ENCODE results near the gene PLA2G2A. TPM values are rescaled to one million over a fixed set of nuclear protein-coding genes. Genes with fewer than 3 reads are reported as not detected.
"Not testable (repeated sequence)": the region's sequence is repeated elsewhere in the genome, so short reads cannot be mapped to it uniquely, and the experiment has no call there.

Gene PLA2G2A
- polyA plus RNA-seq (ENCODE audit: insufficient read length in 10 of 10): 1 to 10 TPM in 9 of 10 donors, under 1 TPM in 1; 0.77 to 7.2 (median 1.7) TPM
- long read RNA-seq, donor 1, partial matches to known transcripts: 0 of 1 reads
- long read RNA-seq, donor 1, other reads (novel, unspliced or antisense): 0 of 1 reads
- long read RNA-seq, donor 2: 0 reads
- long read RNA-seq, donor 3: 0 reads
- long read RNA-seq, donor 4, partial matches to known transcripts: 0 of 1 reads
- long read RNA-seq, donor 4, other reads (novel, unspliced or antisense): 0 of 1 reads
- long read RNA-seq, donor 5: 0 reads
- long read RNA-seq, donor 6, partial matches to known transcripts: 0 of 3 reads
- long read RNA-seq, donor 6, other reads (novel, unspliced or antisense): 0 of 3 reads
- long read RNA-seq, donor 7: 0 reads
- long read RNA-seq, donor 8, partial matches to known transcripts: 0 of 2 reads
- long read RNA-seq, donor 8, other reads (novel, unspliced or antisense): 0 of 2 reads
- long read RNA-seq, donor 9: 0 reads

DNA sequence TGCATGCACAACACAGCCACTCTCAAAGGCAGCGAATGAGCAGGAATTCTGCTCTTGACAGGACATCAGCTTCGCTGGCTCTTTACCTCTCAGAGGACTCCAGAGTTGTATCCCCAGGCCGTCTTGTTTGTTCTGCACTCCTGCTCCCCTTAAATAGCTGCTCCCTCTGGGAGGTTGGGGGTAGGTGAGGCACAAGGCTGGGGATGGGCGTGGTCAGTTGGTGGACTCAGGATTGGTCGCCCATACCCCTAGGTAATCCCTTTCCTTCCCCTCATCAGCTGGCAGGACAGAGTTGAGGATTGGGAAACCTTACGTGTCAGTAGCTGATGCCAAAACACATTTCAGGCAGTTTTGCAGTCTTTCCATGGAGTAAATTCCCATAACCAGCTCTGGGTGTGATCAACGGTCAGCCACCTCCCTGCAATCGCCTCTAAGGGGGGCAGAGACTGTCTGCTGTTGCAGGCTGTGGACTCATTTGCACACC lies at the start of gene PLA2G2A:
Gene PLA2G2A, minus strand, starts transcription at position 125 of the 484 bp plus-strand sequence. CDS start 845 bp downstream, outside the sequence.
- DNase-seq: peak in 1 of 3 donors; percentile 7

DNA sequence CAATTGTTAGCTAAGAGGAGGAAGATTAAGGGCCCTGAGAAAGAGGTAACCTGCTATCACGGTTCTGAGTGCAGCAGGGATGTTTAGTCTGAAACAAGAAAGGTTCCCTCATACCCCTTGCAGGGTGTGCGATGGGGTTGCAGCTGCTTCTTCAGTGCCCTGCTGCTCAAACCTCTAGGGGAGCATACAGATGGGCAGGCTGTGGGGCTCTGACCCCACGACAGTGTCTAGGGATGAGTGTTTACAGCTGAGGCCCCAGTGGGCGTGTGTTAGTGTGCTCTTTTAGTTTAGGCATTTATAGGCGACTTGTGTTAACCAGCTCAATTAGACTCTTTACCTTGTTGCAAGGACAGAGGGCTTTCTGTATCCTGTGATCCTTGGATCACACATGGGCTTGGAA lies 49.3 kb upstream of the PLA2G2A start:
- no peak for DNase-seq

DNA sequence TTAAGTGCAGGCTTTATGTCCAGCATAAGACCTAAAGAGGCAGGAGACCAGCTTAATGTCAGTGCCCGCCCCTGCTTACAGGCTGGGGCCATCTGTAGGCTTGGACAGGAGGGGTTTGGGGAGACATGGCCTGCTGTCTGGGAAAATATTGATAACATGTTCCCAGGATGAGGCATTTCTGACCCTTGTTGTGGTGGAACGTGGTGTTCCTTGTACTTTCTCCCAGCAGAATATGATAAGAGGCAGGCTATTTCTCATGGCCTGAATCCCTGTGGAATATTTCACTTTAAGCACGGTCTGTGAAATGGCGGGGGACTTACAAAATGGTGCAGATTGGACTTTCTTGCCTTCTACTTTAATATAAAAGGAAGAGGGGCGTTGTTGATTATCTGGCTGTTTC lies 48.7 kb upstream of the PLA2G2A start:
- DNase-seq: no peak

DNA sequence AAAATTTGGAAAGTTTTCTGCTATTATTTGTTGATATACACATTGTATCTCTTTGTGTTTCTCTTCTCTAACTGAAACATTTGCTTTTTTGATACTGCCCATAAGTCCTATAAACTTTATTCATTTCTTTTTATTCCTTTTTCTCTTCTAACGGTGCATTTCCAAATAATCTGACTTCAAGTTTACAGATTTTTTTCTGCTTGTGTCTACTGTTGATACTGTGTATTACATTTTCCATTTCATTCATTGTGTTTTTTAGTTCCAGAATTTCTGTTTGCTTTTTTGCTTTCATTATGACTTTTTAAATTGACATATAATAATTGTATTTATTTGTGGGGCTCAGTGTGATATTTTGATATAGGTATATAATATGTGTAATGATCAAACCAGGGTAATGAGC lies 38.3 kb upstream of the PLA2G2A start:
- DNase-seq: no peak

DNA sequence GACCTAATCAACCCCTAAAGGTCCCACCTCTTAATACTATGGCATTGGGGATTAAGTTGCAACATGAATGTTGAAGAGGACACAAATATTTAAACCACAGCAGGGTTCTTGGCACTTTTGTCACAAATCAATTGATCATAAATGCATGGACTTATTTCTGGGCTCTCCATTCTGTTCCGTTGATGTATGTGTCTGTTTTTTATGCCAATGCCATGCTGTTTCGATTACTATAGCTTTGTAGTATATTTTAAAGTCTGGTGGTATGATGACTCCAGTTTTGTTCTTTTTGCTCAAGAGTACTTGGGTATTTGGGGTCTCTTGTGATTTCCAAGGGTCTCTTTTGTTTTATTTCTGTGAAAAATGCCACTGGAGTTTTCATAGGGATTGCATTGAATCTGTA lies 34.7 kb upstream of the PLA2G2A start:
- no peak for DNase-seq

GRCh38 chr1:20010016-20010415 lies 30.6 kb upstream of the PLA2G2A start:
- DNase-seq: no peak

GRCh38 chr1:20009212-20009611 lies 29.8 kb upstream of the PLA2G2A start:
- DNase-seq: no peak

- DNase-seq: peak; percentile 41 to 78 (median 64)
Observed at GRCh38 chr1:20008391-20008841, 29.0 kb upstream of the PLA2G2A start.

- DNase-seq: not testable (repeated sequence)
Observed at GRCh38 chr1:19998823-19999222, 19.4 kb upstream of the PLA2G2A start.

GRCh38 chr1:19990689-19991088 lies 11.3 kb upstream of the PLA2G2A start:
- no peak for DNase-seq

DNA sequence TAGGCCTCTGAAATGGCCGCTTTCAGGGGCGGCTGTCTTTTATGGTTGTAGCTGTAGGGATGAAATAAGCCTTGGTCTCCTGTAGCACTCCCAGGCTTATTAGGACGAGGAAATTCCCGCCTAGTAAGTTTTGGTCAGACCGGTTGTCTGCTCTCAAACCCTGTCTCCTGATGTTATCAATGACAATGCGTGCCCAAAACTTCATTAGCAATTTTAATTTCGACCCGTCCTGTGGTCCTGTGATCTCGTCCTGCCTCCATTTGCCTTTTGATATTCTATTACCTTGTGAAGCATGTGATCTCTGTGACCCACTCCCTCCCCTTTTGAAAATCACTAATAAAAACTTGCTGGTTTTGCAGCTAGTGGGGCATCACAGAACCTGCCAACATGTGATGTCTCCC lies 10.8 kb upstream of the PLA2G2A start:
- not testable (repeated sequence) for DNase-seq

DNA sequence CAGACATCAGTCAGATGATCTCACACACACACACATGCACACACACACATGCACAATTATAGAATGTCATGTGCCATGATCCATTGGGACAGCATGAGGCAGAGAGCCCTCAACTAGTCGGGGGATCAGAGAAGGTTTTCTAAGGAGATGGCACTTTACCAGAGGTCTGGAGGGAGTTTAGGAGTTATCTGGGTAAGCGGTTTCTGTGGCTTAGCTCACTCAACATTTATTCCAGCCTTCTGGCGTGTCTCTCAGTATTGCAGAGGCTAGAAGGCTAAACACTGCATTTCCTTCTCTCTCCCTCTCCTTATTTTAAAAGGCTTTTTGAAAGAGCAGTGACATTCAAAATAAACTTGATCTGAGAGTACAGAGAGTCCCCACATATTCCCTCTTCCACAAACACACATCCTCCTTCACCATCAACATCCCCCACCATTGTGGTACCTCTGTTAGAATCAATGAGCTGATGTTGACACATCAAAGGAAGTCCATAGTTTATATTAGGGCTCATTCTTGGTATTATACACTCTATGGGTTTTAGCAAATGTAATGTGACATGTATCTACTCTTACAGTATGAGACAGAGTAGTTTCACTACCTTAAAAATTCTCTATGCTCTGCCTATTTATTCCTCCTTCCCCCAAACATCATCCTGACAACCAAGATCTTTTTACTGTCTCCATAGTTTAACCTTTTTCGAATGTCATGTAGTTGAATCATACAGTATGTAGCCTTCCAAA lies 9.0 kb upstream of the PLA2G2A start:
- DNase-seq: no peak

DNA sequence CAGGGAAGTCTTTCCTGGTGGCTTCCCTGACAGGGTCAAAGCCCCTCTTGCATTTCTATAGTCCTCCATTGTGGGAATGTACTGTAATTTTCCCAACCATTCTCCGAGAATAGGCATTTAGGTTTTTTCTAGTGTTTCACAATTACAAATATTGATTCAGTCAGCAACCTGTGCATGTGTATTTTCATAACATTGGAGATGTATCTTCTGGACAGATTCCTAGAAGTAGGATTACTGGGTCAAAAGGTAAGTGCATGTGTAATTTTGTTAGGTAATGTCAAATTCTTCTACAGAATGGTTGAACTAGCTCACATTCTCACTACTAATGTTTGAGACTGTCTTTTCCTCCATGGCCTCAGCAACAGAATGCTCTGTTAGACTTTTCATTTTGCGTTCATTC lies 8.3 kb upstream of the PLA2G2A start:
- no peak for DNase-seq

DNA sequence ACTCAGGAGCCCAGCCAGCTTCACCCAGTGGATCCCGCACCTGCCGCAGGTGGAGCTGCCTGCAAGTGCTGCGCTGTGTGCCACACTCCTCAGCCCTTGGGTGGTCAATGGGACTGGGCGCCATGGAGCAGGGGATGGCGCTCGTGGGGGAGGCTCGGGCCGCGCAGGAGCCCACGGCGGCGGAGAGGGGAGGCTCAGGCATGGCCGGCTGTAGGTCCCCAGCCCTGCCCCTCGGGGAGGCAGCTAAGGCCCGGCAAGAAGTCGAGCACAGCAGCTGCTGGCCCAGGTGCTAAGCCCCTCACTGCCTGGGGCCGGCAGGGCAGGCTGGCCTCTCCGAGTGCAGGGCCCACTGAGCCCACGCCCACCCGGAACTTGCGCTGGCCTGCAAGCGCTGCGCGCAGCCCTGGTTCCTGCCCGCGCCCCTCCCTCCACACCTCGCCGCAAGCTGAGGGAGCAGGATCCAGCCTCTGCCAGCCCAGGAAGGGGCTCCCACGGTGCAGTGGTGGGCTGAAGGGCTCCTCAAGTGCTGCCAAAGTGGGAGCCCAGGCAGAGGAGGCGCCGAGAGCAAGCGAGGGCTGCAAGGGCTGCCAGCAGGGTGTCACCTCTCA lies 5.1 kb upstream of the PLA2G2A start:
- DNase-seq: not testable (repeated sequence)

DNA sequence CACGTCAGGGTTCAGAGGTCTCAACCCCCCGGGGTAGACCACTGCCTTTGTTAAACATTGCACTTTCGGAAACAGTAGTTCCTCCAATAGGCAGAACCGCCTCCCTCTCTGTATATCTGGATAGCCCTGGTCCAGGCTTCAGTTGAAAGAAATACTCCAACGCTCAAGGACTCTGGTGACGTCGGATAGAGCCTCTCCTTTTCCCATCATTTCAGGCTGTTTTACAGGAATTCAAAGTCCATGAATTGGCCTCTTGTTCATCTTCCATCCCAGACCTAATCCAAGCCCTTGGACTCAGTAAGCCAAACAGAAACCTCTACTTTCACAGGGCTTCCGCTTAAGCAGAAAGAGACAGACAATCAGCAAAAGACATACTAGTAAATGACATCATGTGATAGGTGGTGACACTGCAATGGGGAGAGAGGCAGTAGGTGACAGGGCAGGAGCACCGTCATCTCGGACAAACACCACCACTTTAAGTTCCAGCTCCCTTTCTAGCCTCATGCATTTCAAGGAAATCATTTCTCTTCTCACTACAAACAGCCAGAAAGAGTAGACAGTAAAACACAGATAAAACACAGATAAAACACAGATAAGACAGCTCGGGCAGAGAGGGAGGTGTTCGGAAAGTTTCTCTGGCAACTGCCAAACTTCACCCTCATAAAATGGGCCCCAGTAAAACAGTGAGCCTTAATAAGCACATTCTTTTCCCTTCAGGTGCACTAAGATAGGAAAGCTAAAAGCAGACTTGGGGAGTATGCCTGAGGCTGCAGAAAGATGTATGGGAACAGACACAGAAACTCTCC lies 2.3 kb upstream of the PLA2G2A start:
- no peak for DNase-seq

GRCh38 chr1:19981170-19981506 lies 1.7 kb upstream of the PLA2G2A start:
- no peak for DNase-seq

DNA sequence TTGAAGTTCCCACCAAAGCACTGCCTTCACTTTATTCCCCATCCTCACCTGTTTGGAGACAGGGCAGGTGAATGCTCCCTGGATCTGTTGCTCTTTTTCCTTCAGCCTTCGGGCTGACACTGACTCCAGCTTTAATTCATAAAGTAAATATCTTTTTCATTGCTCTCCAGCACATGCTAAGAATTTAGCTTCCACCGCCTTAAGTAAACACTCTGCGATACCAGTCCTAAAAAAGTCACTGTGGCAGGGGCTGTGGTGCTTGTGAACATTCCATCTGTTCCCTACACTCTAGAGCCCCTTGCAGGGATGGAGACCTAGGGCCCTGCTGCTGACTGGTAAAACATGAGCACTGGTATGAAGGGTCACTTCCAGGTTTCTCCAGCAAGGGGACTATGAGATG lies 896 bp upstream of the PLA2G2A start:
- DNase-seq: no peak

- no peak for DNase-seq
Observed at GRCh38 chr1:19978143-19978542, 1.3 kb downstream of the PLA2G2A start.

- no peak for DNase-seq
Observed at GRCh38 chr1:19976317-19977003, 3.0 kb downstream of the PLA2G2A start.

DNA sequence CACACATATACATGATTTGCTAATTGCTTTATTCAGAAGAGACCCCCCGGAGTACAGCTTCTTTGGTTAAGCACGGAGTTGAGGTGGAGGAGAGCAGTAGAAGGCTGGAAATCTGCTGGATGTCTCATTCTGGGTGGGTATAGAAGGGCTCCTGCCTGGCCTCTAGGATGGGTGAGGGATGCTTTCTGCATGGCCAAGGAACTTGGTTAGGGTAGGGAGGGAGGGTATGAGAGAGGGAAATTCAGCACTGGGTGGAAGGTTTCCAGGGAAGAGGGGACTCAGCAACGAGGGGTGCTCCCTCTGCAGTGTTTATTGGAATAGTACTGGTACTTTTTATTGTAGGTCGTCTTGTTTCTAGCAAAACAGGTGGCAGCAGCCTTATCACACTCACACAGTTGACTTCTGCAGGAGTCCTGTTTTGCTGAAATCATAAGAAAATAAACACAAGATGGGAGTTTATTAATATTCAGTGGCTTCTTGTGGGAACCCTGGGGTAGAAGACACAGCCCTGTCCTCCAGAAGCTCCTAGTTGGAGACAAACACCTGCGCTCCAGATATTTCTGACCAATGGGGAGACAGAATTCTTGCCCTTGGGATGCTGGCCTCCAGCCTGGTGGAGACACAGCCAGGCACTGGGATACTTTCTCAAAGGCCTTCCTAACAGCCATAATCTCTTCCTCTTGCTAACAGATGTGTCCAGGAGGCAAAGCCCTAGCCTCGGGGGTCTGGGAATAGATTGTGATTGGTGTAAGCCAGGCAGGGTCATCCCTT lies 3.8 kb downstream of the PLA2G2A start:
- DNase-seq: no peak
